Measurements from ENCODE around the gene C1orf53.
A peak's percentile ranks its signal among the peaks of the same experiment; 100 is the strongest.
"Not testable (repeated sequence)": the region's sequence is repeated elsewhere in the genome, so short reads cannot be mapped to it uniquely, and the experiment has no call there.

C1orf53 gene

DNA sequence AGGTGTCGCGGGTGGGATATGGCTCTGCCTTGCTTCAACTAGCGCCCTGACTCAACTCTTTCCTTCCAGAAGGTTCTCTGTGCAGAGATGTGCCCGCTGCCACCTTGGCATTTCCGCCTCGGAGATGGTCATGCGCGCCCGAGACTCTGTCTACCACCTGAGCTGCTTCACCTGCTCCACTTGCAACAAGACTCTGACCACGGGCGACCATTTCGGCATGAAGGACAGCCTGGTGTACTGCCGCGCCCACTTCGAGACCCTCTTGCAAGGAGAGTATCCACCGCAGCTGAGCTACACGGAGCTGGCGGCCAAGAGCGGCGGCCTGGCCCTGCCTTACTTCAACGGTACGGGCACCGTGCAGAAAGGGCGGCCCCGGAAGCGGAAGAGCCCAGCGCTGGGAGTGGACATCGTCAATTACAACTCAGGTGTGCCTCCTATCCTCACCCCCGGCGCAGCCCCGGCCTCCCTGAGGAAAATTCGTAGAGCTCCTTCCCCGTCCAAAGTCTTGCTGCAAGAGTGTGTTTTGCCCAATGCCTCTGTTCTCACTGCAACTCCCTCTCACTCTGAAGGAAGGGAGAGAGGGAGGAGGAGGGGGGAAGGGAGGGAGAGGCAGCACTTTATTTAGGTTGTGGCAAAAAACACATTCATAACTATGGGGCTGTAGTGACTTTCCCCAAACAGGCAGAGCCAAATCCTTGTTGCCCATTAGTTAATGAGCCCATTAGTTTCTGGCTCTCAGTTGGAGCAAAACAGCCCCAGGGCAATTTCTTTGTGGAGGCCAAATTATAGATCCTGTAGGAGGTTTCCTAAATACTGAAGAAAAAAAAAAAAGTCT is 19.0 kb downstream of the C1orf53 start:
- DNase-seq = no peak

DNA sequence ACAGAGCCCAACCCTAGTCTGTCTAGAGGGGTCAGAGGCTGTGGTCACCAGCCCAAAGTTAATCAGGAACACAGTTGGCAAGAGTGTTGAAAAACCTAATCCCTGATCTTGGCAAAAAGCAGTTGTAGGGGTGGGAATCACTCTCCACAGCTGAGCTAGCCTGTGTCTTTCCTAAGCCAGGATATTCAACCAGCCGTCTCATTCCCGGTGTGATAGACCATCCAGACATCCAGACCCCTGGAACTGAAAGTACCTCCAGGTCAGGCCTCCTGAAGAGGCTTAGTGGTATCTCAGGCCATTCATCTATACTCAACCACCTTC is 19.6 kb downstream of the C1orf53 start:
- no peak for DNase-seq

DNA sequence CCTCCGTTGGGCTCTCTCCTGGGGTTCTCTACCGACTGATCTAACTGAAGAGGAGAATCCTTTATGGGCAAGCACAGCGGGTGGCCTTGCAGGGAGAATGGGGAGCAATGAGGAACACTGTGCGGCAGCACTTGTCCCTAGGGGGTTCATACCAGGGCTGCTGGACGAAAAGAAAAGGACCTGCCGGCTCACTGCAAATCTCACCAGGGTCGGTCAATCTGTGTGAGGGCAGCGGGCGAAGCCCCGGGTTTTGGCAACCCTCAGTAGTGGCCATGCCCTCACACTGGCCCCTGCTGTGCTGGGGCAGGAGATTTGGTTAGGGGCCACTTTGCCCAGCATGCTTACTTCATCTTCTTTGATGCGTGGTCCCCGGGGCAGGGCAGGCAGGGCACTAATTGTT is 20.6 kb downstream of the C1orf53 start:
- DNase-seq = no peak

DNA sequence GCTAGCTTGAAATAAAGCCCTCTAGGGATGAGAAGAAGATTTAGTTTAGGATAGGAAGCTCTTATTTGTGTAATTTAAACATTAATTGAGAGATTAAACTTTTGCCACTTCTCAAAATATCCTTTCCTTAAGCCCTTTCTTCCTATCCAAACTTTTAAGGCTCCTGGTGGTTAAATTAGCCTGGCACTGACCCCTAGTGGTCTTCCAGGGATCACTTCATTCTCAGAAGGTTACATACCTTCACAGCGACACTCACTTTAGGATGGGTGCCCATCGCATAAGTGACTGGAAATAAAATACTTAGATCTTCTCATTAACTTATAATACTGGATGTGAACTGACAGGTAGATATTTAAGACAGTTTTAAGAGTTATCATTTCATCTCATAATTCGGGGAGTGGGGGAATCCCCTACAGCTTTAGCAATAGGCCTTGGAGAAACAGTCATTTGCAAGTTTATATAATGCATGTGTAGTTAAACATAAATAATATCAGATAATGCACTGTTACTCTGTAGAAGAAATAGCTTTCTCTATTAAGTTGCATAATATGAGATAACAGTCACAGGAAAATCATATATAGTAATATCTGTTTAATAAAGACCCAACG is 22.2 kb downstream of the C1orf53 start:
- DNase-seq = peak; percentile 86

DNA sequence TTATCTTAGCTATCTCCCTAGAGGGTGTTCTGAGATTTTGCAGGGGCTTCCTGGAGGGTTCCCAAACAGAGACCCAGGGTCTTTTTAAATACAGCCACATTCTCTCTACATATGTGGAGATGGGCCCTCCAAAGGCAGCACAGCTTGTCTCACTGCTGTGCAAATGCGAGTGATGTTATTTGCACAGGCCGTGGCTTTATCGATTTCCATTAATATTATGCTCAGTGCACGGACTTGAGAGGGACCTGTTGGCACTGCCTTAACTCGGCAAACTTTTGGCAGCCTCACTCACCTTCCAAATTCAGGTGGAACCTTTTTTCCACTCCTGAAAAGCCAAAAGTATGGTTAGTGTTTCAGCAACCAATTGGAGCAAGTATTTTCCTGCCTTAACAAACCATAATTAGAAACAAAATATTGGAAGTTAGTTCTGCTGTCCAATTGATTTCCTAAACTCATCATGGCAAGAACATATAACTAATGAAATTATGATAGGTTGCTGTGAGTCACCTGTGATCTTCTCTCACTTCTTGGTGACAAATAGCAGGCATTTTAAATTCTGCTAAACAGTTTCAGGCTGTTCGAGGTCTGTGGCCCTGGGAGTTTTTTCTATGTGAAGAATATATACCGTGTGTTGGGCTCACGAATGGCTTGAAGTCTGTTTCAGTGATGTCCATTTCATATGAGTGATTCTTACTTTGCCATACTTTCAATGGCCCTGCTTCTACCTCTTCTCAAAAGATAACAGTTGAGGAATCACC is 25.7 kb downstream of the C1orf53 start:
- no peak for DNase-seq

DNA sequence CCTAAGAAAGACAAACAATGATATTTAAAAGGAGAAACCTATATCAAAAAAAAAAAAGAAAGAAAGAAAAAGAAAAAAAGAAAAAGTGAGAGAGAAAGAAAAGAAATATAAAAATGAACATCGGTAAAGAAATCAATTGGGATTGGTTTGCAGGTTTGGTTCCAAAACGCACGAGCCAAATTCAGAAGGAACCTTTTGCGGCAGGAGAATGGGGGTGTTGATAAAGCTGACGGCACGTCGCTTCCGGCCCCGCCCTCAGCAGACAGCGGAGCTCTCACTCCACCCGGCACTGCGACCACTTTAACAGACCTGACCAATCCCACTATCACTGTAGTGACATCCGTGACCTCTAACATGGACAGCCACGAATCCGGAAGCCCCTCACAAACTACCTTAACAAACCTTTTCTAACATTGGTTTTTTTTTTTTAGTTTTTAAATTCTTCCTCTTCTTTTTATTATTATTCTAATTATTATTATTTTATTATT is 26.5 kb downstream of the C1orf53 start:
- DNase-seq = peak; percentile 74

DNA sequence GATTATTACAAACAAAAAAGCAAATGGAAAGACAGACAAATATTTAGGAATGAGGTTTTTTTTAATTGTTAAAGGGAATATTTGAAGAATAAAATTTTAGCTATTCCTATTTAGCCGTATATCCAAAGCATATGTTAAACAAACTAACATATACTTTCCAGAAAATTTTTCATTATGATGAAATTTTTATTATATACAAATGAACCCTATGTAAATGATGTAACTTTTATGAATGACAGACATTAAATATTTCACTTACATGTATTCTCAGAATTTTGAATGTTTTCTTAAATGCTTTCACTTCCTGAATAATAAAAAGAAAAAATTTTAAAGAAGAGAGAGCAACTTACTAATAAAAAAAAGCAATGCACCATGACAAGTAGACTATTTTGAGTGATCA is 30.6 kb downstream of the C1orf53 start:
- no peak for DNase-seq

DNA sequence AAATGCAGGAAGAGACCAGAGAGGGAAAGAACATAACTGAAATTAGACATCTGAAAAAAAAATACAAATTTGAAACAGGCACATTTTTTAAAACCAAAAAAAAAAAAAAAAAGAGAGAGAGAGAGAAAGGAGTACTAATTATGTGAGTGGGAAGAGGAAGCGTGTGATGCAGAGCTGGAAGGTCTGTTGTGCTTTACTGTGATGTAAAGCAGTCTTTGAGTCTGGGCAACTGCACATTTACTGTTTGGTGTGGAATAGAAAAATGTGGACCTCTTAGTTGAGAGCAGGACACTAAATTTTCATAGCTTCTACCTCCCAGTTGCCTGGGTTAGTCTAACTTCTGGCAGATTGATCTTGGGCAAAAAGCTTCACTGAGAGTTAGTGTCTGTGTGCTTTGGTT is 31.2 kb downstream of the C1orf53 start:
- no peak for DNase-seq

DNA sequence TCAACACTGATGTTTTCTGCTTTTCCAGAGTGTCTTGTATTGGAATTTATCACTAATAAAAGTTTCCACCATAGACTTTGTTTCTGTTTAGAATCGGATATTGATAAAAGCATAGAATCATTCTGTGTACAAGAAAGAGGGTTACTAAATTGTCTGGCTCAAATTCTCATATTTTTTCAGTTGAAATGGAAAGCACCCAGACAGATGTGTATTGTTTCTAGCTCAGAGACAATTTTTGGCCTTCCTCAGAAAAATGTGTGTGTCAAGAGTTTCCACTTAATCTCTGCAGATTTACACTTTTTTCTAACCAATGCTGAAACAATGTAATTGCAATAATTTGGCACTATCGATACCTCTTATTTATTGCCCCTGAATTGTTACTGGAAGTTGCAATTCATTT is 35.0 kb downstream of the C1orf53 start:
- no peak for DNase-seq

DNA sequence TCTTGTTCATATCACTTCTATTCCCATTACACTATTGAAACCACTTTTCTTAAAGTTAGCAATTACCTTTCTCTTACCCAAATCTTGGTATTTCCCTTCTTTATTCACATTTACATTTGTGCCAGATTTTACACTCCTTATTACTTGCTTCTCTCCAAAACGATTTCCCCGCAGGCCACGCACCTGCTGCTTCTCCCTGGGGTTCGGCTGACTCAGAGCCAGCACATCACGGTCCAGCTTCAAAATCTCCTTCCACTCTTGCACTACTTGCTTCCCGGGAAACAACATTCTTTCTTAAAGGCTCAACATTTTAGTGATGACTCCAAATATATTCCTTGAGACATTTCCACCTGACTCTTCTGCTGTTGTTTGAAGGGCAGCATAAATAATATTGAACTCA is 35.5 kb downstream of the C1orf53 start:
- DNase-seq = no peak

DNA sequence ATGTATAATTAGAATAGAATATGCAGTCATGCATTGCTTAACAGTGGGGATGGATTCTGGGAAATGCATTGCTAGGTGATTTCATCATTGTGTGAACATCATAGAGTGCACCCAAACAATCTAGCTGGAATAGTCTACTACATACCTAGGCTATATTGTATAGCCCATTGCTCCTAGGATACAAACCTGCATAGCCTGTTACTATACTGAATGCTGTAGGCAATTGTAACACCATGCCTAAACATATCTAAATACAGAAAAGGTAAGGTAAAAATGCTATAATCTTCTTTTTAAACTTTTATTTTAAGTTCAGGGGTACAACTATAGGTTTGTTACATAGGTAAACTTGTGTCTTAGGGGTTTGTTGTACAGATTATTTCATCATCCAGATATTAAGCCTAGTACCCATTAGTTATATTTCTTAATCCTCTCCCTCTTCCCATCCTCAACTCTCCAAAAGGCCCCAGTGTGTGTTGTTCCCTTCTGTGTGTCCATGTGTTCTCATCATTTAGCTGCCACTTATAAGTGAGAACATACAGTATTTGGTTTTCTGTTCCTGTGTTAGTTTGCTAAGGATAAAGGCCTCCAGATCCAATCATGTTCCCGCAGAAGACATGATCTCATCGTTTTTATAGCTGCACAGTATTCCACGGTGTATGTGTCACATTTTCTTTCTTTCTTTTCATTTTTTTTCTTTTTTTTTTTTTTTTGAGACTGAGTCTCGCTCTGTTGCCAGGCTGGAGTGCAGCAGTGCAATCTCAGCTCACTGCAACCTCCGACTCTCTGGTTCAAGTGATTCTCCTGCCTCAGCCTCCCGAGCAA is 36.9 kb downstream of the C1orf53 start:
- not testable (repeated sequence) for DNase-seq

DNA sequence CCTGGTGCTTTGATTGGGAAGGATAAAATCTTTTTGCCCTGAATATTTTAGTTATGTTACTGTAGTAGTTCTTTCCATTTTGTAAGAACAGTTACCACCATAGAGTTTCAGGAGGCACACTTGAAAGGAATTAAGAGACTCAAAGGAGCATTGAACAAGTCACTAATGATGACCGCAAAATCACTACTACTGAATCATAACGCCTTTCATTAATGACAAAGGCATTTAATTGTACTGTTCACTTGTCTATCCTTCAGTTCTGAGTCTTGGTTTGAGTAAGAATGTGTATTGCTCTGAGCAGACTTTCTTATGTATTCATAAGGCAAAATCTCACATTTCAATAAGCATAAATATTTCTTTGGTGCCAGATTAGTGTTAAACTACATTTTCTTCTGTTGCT is 39.6 kb downstream of the C1orf53 start:
- DNase-seq = no peak

DNA sequence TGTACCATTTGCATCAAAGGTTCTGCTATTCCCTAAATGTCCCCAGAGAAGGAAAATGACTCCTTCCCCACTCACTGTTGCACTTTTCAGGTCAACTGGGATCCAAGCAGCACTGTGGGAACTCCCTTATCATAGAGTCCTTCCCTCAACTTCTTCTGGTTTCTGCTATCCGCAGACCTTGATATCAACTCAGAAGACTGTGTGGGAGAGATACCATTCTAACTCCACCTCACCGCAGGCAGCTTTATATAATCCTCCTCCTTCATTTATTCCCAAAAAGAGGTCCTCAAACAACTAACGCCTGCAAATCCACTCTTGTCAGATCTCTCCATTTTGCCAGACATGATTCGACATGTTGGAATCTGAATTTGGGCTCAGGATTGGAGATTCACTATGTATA is 42.1 kb downstream of the C1orf53 start:
- DNase-seq = no peak

DNA sequence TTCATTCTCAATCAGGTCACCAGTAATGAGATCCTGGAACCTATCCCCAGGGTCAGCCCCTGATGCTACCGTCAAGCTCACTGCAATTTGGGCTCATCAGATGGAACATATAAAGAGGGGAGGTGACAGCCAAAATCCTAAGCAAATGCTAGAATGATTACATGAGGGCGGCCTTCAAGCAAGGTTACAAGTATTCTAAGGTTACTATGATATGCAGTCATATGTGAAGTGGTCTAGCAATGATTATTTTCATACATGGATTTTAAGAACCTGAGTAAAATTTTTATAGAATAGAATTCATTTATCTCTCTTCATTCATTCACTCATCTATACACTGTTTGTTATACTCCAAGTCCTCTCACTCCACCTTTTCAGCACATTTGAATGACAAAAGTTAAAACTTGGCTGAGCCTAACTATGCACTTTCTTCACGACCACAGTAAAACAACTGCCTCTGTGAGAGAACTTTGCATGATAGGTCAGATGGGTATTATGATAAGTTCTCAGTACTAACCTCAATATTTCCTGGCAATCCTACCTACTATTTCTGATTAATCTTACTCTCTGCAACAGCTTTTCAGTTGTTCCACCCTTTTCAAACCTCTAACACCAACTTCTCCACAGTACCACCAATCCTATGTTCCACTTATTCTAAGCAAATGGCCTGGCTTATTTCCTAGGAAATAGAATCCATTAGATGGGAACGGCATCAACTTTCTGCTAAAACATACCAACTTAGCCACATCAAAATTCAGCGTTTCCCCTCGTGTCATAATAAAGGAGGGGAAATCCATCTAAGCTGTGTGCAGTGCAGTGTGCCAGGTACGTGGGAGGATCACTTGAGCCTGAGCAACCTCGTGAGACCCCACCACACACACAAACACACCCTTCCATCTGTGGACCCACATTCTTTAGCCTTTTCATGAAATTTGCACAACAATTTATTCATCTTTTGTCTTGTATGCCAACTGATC is 46.8 kb downstream of the C1orf53 start:
- peak; percentile 51 for DNase-seq

DNA sequence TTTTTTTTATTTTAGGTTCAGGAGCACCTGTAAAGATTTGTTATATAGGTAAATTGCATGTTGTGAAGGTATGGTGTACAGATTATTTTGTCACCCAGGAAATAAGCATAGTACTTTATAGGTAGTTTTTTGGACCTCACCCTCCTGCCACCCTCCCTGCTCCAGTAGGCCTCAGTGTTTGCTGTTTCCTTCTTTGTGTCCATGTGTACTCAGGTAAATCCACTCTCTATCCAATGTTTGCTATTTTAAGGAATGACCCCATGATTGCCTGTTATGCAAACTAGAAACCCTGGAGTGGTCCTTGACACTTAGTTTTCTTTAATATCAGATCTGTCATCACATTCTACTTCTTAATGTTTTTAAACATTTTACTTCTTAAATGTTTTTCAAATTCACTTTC is 48.7 kb downstream of the C1orf53 start:
- no peak for DNase-seq

DNA sequence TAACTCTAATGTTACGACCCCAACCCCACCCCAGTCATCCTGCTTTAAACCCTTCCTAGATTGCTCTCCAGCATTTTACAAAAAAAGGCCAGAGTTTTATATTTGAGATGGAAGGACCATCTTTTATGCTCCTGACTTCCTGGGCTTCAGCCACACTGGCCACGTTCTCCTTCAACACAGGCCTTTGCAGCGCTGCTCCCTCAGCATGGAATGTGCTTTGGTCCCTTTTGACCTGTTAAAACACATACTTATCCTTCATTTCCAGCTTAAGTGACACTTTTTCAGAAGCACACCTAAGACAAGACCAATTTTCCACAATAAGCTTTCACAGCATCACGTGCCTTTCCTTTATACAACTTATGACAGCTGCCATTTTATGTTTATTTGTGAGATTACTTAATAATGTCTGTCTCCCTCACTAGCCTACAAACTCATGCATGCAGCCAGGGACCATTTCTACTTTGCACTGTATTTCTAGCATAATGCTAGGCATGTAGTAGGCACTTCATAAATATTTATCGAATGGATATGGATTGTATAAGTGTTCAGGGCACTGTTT is 49.3 kb downstream of the C1orf53 start:
- no peak for DNase-seq

DNA sequence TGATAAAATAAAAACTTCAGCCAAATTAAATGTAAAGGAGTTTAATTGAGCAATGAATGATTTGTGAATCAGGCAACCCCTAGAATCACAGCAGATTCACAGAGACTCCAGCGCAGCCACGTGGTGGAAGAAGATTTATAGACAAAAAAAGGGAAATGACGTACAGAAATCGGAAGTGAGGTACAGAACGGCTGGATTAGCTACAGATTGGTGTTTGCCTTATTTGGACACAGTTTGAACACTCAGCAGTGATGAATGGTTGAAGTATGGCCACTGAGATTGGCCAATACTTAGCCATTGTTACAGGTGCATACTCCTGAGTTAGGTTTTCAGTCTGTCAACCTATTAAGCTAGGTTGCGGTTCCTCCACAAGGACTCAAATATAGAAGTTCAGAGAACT is 51.0 kb downstream of the C1orf53 start:
- DNase-seq = not testable (repeated sequence)

DNA sequence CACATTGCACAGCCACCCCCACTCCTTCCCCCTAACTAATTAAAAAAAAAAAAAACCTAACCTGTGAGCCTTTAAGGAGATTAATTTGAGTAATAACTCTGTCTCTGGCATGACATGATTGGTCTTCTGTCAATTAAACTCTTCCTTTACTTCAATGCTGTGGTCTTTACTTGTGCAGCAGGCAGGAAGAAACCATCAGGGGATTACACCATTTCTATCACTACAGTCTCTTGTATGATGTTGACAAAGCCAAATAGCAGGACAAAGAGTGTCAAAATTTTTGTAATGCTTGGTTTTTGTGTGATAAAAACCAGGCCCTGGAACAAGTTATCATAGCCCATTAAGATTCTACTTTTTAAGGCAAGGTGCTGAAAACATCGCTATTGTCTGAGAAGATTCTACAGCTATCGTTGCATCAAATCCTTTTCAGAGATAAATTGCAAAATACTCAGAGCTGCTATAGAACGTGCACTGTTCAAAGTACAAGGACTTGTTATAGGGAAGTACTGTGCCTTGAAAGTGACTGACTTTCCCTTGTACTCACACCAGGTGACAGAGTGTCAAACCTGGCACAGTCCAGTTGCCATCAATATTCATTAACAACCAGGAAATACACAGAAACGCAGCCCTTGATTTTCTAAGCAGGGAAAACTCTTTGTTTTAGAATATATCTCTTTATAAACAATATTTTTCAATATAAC is 52.4 kb downstream of the C1orf53 start:
- no peak for DNase-seq

DNA sequence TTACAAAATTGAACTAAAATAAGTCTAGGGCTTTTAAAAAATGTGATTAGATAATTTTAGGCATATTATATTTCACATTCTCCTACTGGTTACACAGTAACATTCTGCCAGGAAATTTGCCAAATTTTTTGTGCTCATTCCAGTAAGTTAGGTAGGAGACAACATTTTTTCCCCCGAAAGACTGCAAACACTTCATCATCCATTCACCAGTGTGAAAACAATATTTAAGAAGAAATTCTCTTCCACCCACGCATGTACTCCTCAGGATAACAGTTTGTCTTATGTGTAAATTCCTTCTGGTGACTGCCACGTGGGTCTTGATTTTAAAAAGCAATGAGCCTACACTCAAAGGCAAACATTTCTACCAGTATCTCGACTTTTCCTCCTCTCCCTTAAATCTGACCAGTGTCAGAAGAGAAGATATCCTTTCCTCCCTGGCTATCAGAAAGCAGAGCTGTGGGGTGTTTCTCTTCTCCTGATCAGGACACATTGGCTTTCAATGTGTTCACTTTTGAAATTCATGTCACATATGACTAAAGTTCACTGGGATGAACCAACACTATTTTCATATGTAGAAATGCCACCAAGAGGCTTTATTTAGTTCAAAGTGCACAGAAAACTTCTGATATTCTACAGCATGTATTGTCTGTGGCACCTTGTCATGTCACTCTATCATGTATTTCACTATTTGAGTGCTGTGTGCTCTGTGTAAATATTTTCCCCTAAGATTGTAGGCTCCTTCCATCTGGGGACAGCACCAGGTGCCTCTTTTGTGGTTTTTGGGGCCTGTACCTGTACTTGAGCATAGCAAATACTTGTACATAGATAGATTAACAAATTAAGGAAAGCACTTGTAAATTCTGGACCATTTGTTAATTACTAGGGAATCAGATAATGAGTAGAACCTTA is 53.3 kb downstream of the C1orf53 start:
- DNase-seq = no peak

Measured in hematopoietic multipotent progenitor cell treated with erythropoietin and hydrocortisone succinate and interleukin-3 and kit ligand, for 6 days (in vitro differentiated cells).